ENCODE data around the gene AGMO.
"Not testable (repeated sequence)": the region's sequence is repeated elsewhere in the genome, so short reads cannot be mapped to it uniquely, and the experiment has no call there.

Gene AGMO

DNA sequence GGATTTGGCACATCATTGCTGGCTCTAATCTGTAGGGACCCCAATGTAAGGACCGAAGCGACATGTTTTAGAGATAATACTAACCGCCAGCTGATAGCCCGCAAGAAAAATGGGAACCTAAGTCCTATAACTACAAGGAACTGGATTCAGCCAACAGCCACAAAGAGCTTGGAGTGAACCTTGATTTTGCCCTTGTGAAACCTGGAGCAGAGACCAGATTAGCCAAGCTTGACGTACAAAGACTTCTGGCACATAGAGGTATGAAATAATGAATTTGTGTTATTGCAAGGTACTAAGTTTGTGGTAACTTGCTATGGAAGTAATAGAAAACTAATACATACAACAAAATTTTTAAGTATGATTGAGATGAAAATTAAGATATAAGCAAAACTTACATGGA lies 246.9 kb downstream of the AGMO start:
- no peak for DNase-seq (ENCODE audit: low spot score)

DNA sequence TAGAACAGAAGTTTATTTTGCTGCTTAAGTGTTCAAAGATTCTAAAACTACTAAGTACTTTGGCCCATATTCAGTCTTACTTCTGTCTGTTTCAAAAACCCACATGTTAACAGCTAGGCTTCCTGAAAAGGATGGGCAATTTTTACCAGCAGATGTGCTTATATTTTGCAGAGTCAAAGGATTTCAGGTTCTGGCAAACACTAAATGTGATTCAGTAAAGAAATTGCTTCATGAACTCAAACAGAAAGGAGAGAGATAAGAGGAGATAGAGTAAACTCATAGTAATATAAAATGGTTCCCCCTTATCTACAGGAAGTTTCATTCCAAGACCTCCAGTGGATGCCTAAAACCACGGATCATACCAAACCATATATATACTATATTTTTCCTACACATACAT lies 248.5 kb downstream of the AGMO start:
- no peak for DNase-seq (ENCODE audit: low spot score)

DNA sequence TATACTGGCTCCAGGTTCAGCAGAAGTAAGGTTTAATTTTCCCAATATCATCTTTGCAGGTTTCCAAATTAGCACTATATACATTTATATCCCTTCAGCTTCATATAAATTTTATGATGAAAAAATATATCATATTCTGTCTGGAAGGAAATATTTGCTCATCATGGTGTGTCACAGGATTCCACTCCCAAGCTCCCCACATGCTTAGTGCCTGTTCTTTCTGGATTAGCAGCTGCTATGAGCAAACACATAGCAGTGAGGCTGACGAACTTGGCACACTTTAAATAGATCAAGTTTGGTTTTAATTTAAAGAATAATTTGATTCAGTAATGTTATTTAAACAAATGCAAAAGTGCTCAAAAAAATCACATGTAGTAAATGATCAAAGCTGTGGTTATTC lies 251.9 kb downstream of the AGMO start:
- no peak for DNase-seq (ENCODE audit: low spot score)

DNA sequence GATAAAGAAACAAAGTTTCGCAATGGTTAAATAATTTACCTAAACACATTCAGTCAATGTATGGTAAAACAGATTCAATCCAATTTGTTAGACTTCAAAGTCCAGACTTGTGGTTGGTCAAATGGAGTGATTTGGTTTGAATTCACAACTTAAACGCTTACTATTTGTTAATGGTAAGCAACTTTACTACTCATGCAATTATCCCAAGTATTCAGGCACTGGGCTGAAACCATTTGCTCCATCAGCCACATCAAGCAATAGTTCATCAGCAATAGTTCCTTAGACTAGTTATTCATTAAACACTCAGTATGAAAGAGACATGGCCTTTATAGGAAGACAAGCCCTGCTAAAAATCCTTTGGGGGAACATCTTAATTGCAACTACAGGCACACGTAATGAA lies 253.0 kb downstream of the AGMO start:
- DNase-seq (ENCODE audit: low spot score), result no peak

DNA sequence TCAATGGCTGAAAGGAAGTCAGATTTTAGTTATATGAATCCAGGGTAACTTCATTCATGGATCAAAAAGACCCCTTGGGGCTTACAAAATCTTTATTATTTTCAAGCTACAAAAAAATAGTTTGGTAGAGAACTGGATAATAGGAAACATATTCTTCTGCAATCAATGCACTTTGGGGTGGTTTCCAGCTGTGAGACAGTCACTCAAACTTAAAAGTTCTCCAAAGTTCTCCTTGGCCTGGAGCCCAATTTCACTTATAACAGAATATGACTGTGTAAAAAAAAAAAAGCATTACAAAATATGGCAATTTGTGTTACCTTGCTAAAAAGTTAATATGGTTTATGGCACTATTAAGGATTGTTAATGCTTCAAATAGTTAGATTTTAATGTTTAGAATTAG lies 255.5 kb downstream of the AGMO start:
- no peak for DNase-seq (ENCODE audit: low spot score)

DNA sequence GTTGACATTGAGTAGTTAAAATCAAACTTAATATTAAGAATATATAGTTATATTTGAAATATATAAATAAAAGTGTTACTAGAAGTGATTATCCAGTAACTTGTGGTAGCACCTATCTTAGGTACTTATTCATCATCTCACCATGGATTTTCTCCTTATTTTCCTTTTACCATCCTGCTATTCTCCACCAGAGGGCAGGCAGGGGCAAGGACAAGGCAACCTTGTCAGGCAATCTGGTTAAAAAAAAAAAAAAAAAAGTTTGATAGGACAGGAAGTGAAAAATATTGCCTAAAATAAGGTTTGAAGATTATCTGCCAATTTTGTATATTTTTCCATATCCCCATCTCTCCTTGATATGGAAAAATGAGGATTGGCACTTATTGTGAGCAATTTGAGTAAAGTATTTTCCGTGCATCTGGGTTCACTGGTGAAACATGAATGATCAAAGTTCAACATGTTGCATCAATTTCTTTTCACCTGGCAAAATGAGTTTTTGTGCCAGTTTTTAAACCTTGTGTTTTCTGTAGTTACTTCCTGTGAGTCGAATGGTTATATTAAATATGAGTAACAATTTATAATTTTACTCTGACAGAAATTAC lies 256.7 kb downstream of the AGMO start:
- no peak for DNase-seq (ENCODE audit: low spot score)

DNA sequence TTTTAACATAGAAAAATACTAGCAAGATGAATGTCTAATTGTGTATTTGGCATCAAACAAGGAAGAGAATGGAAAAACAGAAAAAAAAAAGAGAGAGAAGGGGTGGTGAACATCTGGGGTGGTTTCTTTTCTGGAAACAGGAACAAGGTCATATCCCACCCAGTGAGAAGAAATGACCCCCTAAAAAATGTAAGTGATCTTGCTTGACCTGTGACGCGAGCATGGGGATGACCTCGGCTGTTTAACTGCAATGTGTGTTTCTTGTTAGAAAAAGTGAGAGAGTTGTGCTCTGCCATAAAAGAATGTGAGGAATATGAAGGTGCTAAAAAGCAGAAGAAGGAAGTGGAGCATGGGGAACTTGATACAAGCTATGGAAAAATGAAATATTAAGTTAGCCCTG lies 258.5 kb downstream of the AGMO start:
- DNase-seq (ENCODE audit: low spot score), result no peak

DNA sequence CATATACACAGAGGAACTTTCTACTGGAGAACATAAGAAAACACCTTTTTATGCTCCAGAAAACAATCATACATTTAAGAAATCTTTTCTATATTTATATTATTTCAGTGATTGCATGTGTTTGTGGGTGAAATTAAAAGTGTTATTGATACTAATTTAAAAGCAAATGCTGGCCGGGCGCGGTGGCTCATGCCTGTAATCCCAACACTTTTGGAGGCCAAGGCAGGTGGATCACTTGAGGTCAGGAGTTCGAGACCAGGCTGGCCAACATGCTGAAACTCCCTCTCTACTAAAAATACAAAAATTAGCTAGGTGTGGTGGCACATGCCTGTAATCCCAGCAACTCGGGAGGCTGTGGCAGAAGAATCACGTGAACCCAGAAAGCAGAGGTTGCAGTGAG lies 260.8 kb downstream of the AGMO start:
- DNase-seq (ENCODE audit: low spot score), result not testable (repeated sequence)

DNA sequence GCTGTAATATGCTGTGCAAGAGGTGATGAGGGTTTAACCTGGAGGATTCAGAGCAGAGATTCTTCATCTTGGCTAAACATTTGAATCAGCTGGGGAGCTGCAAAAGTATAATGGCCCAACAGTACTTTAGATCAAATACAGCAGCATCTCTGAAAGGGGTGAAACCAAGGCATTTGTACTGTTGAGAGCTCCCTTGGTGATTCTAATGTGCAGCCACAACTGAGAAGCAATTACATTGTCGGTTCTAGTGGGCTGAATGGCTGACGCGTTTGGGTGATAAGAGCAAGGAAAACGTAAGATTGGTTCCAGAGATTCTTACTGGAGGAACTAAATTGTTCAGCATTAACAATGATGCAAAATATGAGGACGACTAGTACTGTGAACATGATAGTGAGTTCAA lies 269.7 kb downstream of the AGMO start:
- no peak for DNase-seq (ENCODE audit: low spot score)

DNA sequence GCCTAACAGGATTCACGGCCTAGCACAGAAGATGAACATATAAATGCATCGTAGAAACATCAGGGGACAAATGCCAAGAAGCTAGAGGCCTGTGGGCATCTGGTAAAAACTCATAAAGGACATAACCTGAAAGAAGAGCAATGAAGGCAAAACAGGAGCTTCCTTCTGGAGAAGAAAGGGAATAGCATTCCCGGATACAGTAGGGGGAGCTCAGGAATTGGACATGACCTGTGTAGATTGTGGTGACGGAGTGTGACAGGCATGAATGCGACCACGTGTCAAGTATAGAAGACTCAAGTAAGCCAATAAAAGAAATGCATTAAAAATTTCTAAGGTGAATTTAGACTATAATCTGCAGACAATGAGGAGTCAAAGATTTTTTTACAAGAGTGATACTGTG lies 270.1 kb downstream of the AGMO start:
- DNase-seq (ENCODE audit: low spot score), result peak; percentile 32

DNA sequence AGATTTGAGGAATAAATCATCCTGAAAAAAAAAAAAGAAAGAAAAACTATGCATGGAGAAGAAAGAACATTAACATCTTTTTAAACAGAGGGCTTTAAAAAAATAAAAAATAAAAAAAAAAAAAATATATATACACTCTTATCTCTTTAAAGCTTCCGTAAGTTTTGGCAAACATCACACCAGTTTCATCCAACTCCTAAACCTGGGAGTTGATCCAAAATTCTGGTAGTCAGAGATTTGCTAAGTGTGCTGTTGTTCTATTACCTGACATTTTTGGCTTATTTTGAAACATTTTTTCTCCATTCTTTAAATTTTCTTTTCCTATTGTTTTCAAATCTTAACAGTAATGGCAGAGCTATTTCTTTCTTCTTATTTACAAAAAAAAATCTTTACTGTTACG lies 273.1 kb downstream of the AGMO start:
- no peak for DNase-seq (ENCODE audit: low spot score)

DNA sequence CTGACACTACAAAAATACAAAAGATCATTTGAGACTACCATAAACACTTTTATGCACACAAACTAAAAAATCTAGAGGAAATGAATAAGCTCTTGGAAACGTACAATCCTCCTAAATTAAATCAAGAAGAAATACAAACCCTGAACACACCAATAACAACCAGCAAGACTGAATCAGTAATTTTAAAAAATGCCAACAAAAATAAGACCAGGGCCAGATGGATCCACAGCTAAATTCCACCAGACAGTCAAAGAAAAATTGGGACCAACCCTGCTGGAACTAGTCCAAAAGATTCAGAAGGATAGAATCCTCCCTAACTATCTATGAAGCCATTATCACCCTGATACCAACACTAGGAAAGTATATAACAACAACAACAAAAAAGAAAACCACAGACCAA lies 277.4 kb downstream of the AGMO start:
- DNase-seq (ENCODE audit: low spot score), result no peak

DNA sequence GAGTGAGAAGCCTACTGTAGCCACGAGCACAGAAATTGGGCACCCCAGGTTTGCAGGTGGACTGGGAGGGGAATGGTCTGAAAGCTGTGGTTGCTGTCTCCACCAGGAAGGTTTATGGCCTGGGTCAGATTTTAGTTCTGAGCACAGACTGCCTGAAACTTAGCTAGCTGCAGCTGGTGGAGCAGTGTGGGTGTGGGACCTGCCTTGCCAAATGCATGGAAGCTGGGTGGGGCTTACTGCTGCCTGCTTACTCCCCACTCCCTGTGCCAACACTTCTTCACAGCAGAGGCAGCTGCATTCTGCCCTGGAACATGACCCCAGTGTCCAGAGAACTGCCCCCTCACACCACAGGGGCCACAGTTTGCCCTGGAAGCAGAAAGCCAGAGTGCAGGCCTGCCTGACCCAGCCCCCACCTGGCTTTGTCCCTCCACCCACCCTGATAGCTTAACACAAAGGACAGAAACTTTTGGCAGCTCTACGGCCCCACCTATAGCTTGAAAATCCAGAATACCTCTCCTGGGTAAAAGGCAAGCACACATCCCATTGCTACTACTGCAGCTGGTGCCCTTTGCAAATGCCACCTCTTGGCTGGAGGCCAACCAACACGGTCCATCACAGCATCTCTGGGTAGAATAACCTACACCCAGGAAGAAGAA lies 281.6 kb downstream of the AGMO start:
- DNase-seq (ENCODE audit: low spot score), result no peak

DNA sequence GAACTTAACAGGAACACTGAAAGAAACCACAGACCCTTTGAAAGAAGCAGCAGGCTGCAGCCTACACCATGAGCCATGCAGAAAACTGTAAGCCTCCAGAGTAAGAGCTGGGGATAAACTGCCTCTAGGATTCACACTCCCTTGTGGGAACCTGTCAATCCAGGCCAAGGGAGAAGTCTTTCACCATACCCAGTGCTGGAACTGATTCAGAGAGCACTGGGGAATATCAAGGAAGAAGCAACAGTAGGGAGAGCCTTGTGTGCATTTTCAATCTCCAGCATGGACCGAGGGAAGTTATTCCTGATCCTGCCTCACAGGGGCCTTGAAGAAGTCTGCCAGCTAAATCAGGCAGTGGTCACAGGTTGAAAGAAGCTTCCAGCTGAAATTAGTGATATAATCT lies 282.2 kb downstream of the AGMO start:
- no peak for DNase-seq (ENCODE audit: low spot score)

DNA sequence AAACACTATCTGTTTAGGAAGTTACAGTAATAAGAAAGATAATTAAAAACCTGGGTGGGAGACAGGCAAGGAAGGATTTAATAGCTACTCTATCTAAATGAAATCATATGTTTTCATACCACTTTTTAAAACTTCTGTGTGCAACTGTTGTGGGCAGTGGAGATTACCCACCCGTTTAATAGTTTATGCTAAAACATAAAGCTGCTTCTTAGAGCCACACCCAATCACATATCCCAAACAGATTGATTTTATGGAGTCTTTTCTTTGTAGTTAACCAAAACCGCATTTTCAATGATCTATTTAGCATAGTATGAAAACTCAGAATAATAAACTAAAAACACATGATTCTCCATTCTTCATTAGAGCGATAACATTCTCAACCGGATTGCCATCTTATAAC lies 304.1 kb downstream of the AGMO start:
- DNase-seq (ENCODE audit: low spot score), result no peak

DNA sequence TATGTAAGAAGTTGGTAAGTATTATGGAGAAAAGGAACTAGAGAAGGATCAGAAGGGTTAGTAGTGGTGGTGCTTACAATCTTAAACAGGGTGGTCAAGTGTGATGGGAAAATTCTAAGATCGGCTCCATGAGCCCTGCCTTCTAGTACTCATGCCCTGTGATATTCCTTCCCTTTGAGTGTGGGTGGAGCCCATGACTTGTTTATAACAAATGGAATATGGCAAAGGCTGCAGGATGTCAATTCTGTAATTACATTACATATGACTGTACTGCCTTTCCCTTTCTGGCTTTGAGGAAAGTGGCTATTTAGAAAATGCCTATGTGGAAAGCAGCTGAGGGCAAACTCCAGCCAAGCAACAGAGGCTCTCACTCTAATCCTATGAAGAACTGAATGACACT lies 309.6 kb downstream of the AGMO start:
- DNase-seq (ENCODE audit: low spot score), result no peak

DNA sequence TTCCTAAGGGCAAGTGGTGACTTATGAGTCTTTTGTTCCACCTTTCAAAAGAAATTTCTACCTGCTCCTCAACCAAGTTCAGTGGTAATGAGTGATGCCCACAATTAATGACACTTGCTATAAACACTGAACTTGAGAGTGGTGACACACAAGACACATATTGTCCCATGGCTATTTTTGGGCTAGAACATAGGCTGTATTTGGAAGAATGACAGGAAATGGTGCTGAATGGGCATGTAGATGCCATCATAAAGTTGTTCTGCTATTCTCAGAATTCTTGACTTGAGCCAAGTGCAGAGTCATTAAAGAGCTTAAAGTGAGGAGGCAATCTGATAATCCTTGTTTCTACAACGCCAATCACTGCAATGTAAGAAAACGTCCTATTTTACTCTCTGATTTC lies 313.3 kb downstream of the AGMO start:
- DNase-seq (ENCODE audit: low spot score), result no peak

DNA sequence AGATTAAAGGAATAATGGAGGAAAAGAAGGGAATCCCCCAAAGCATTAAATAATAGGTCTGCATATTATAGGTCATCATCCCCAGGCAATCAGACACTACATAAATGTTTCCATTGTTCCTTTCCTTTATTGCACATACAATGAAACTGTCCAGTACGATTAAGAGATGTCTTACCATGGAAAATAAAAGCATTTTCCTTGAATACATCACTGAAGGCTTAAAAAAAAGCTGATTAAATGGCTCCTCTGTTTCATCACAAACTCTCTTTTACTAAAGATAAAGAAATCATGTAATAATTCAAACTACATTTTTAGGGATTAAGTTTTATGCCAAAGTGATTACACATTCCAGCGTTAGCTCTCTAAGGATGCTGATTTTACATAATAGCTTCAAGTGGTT lies 316.0 kb downstream of the AGMO start:
- no peak for DNase-seq (ENCODE audit: low spot score)

DNA sequence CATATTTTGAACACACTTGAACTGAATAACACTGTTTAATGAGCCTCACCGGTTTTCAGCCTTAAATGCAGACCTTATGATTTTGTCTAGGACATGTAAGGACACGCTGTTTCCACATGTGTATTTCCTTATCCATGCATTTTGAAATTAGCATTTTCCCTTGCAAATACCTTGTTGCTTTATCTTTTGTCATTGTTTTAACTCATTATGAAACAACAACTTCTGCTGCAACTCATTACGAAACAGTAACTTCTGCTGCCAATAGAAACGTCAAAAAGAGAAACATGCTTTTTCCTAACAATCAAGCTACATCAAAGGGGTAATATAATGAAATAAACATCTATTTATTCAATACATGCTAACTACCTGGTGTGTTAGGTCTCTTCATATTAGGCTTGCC lies 322.0 kb downstream of the AGMO start:
- no peak for DNase-seq (ENCODE audit: low spot score)

DNA sequence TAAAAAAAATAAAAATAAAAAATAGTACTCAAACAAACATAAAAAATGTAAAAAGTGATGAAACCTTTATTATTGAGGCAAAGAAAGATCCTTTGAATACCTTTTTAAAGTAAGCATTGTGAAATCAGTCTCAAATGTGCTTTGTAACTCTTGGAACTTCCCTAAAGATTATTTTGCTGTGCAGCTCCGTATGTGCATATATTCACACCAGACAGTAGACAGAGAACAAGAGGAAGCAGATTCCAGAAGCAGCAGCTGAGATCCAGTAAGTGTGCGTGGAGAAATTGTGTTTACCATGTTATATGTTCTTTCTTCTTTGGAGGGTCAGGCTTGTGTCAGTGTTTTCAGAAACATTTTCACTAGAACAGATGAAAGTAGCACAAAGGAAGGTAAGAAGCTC lies 324.9 kb downstream of the AGMO start:
- no peak for DNase-seq (ENCODE audit: low spot score)

DNA sequence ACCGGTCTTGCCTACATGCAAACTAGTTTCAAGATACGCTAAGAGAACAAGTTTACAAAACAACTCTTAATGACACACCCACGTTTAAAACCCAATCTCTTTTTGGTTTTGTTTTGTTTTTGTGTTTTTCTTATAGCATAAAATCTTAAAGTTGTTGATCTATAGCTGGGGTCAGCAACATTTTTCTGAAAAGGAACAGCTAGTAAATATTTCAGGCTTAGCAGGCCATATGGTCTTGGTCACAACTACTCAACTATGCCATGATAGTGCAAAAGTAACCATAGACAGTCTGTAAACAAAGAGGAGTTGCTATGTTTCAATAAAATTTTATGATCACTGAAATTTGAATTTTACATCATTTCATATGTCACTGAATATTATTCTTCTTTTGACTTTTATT lies 327.4 kb downstream of the AGMO start:
- DNase-seq (ENCODE audit: low spot score), result no peak

DNA sequence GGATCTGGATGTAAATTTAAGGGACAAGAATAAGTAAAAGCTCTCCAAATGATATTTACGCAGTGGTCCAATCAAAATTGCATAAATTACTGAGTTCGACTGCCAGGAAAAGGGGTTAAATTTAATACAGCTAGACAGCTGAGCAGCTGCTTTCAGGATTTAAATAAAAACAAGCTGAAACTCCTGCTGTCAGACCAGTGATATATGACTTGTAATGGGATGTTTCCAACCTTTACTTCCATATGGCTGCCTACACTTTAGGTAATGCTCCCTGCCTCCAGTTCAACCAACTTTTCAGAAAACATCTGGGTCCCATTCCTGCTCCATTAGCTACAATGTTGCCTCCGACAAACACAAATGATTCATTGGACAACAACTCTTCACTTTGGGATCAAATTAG lies 333.0 kb downstream of the AGMO start:
- DNase-seq (ENCODE audit: low spot score), result no peak

DNA sequence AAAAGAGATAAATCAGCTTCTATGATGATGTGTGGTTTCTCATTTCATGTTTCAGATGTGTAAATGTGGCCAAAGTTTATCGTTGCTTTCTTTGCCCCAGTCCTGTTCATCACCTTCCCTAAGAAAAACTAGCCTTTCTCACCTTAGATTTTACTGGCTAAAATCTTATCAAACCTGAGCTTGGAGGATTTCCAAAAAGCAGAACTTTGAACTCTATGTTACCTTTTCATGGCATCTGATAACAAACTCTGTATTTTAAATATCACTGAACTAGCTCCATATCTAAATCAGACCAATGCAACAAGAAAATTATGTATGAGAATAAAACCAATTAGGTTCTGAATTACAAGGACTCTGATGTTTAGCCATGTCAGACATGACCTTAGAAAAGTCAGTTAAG lies 335.8 kb downstream of the AGMO start:
- no peak for DNase-seq (ENCODE audit: low spot score)

DNA sequence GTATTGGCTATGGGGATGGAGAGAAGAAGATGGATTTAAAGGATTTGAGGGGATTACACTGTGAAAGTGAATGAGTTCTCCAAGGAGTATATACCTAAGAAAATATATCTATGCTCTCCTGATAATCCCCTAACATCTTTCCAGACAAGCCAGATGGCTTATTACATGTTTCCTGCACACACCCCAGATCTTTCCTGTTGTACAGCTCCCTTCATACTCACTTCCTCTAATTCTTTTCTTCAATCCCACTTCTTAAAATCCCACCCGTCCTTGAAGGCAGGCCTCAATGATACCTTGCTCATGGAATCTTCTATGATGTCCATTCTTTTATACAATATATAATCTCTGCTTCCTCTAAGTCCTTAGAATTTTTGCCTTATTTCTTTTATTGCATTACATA lies 342.1 kb downstream of the AGMO start:
- no peak for DNase-seq (ENCODE audit: low spot score)

DNA sequence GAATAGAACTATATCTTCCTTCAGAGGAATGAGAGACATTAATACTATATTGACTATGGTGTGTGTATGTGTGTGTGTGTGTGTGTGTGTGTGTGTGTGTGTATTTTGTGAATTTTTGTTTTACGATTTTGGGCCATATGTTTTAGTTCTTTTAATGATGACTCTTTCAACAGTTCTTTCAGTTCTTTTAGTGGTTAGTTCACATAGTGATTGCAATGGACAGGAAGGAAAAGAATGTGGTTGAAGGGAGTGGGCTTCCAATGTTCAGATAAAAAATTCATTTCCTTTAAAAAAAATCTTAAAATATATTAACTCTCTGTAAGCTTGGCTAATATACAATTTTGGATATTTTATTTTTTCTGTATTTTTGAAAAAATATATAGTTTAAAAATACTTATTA lies 343.6 kb downstream of the AGMO start:
- no peak for DNase-seq (ENCODE audit: low spot score)
